Kidney epithelial cell (primary cell): ENCODE measurements around the gene ZNF780B. TPM values are rescaled to one million over a fixed set of nuclear protein-coding genes. Genes with fewer than 3 reads are reported as not detected.

Experiments used
- DNase-seq: peaks from one replicate; pipeline ENCODE4 v3.0.0-alpha.2; 2010; ENCODE audit warnings: low read depth
- H3K27me3 ChIP-seq: 2 replicates; pipeline ENCODE4 v1.6.0; 2011; ENCODE audit warnings: low read length; ENCODE audit not compliant: control insufficient read depth, insufficient read depth
- H3K36me3 ChIP-seq: 2 replicates; pipeline ENCODE4 v1.5.1; 2011; ENCODE audit warnings: low read length; ENCODE audit not compliant: control insufficient read depth, insufficient read depth
- H3K4me3 ChIP-seq: 2 replicates; pipeline ENCODE4 v1.5.1; 2011; ENCODE audit warnings: low read depth, mild to moderate bottlenecking, control low read depth, low read length
- total RNA-seq: library from RNA; depleted of rRNA; stranded (reverse); fragments of >200 nt; gene quantifications from 2 replicates; pipeline ENCODE4 v1.2.3, GENCODE V29; 2015
- TF ChIP-seq, protein P1 (sequence below): IDR thresholded peaks from 2 replicates; pipeline ENCODE4 v1.5.1; 2011; ENCODE audit warnings: mild to moderate bottlenecking, moderate library complexity, low read length, control low read depth, inconsistent platforms; ENCODE audit not compliant: insufficient read depth, poor library complexity, severe bottlenecking

Gene ZNF780B
- total RNA-seq, 1 donor from 2014 or later, result 12.4 TPM

- TF ChIP-seq, protein P1, sequence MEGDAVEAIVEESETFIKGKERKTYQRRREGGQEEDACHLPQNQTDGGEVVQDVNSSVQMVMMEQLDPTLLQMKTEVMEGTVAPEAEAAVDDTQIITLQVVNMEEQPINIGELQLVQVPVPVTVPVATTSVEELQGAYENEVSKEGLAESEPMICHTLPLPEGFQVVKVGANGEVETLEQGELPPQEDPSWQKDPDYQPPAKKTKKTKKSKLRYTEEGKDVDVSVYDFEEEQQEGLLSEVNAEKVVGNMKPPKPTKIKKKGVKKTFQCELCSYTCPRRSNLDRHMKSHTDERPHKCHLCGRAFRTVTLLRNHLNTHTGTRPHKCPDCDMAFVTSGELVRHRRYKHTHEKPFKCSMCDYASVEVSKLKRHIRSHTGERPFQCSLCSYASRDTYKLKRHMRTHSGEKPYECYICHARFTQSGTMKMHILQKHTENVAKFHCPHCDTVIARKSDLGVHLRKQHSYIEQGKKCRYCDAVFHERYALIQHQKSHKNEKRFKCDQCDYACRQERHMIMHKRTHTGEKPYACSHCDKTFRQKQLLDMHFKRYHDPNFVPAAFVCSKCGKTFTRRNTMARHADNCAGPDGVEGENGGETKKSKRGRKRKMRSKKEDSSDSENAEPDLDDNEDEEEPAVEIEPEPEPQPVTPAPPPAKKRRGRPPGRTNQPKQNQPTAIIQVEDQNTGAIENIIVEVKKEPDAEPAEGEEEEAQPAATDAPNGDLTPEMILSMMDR, result no peak
- DNase-seq, result no peak
Measured at GRCh38 chr19:40033989-40034560, 22.0 kb downstream of the ZNF780B start.

DNA sequence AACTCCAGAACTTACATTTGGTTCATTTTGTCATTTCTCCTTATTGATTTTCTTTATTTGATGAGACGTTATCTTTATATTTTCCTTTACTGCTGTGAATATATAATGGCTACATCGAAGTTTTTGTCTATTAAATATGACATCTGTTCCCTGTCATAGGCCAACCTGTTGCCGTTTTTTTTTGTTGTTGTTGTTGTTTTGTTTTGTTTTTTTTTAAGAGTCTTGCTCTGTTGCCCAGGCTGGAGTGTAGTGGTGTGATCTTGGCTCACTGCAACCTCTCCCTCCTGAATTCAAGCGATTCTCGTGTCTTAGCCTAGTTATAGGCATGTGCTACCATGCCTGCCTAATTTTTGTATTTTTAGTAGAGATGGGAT, 29.4 kb downstream of the ZNF780B start:
- H3K36me3 ChIP-seq, result no peaks in the 10 kb centered on the region
- no peak overlapping the region for H3K4me3 ChIP-seq
- H3K27me3 ChIP-seq, result no peaks in the 10 kb centered on the region
- TF ChIP-seq, protein P1, result no peak
- DNase-seq, result no peak

More at GRCh38 chr19:40033989-40034560, 22.0 kb downstream of the ZNF780B start:
- Histone ChIP-seq H3K36me3 (no peaks in the 10 kb centered on the region), H3K4me3 (no peak overlapping the region), H3K27me3 (no peaks in the 10 kb centered on the region)

DNA sequence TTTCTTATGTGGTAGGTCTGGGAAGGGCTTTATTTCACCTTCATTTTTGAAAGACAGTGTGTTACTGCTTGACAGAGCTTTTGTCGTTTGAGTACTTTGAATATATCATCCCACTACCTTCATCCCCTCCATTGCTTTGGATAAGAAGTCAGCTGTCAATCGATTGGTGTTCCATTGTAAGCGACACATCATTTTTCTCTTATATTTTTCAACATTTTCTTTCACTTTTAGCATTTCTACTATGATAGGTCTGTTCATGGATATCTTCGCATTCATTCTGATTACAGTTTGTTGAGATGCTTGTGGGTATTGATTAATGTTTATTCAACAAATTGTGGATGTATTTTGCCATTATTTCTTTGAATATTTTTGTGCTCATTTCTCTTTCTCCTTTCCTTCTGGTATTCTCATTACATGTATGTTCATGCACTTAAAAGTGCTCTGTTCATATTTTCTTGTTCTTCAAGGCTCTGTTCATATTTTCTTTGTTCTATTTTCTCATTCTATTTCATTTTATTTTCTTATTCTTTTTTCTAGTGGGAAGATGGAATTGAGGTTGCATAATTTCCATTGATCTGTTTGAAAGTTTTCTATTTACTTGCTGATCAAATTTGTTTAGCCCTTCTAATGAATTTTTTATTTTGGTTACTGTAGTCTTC, 30.0 kb downstream of the ZNF780B start:
- DNase-seq, result no peak
- Histone ChIP-seq H3K36me3 (no peaks in the 10 kb centered on the region), H3K4me3 (no peak overlapping the region), H3K27me3 (no peaks in the 10 kb centered on the region)
- TF ChIP-seq, protein P1, result no peak

- Histone ChIP-seq H3K36me3 (no peaks in the 10 kb centered on the region), H3K27me3 (no peaks in the 10 kb centered on the region), H3K4me3 (no peak overlapping the region)
- DNase-seq, result no peak
- TF ChIP-seq, protein P1, result no peak
Measured at GRCh38 chr19:40023969-40024368, 32.1 kb downstream of the ZNF780B start.

- DNase-seq, result no peak
- H3K36me3 ChIP-seq, result no peaks in the 10 kb centered on the region
- TF ChIP-seq, protein P1, result no peak
- H3K27me3 ChIP-seq, result no peaks in the 10 kb centered on the region
- H3K4me3 ChIP-seq, result no peak overlapping the region
Measured at GRCh38 chr19:40013991-40014390, 42.0 kb downstream of the ZNF780B start.

DNA sequence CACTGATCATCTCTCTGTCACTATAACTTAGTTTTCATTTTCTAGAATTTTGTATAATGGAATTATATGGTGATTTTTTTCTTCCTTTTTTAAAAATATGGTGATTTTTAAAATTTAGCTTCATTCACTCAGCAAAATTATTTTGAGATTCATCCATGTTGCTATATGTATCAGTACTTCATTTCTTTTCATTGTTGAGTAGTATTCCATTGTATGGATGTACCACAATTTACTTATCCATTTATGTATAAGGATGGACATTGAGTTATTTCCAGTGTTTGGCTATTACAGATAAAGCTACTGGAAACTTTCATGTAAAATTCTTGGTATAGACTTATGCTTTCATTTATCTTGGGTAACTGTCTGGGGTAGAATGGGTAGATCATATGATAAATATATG, 46.4 kb downstream of the ZNF780B start:
- H3K4me3 ChIP-seq, result no peak overlapping the region
- H3K36me3 ChIP-seq, result peaks cover 1% of the 10 kb centered on the region
- H3K27me3 ChIP-seq, result no peaks in the 10 kb centered on the region
- TF ChIP-seq, protein P1, result no peak
- DNase-seq, result no peak
